Endothelial cell of umbilical vein (primary cell): Measurements from ENCODE around the gene TNS2.
A peak's percentile ranks its signal among the peaks of the same experiment; 100 is the strongest.

ENCODE experiments used
- CTCF ChIP-seq, 2 donors: IDR thresholded peaks; 1 replicate in 1 of 2; 2 replicates in 1 of 2; pipeline ENCODE4 v1.5.1; 2011; ENCODE audit warnings: low read length in 2 of 2, mild to moderate bottlenecking in 2 of 2, moderate library complexity in 2 of 2, control low read depth in 1 of 2, inconsistent platforms in 1 of 2, low read depth in 1 of 2; ENCODE audit not compliant: insufficient read depth in 1 of 2; ENCODE audit errors: extremely low read depth in 1 of 2
- FOS ChIP-seq: IDR thresholded peaks from 2 replicates; pipeline ENCODE4 v1.6.1; 2011; ENCODE audit warnings: mild to moderate bottlenecking, low read length, moderate library complexity, borderline replicate concordance; ENCODE audit not compliant: insufficient read depth
- JUN ChIP-seq: IDR thresholded peaks from 2 replicates; pipeline ENCODE4 v1.6.1; 2011; ENCODE audit warnings: borderline replicate concordance, low read depth; ENCODE audit not compliant: insufficient read length, insufficient read depth
- POLR2A ChIP-seq: IDR thresholded peaks from 2 replicates; pipeline ENCODE4 v1.6.1; 2012; ENCODE audit warnings: low read depth, mild to moderate bottlenecking, control low read depth, low read length

GRCh38 chr12:53006810-53007309 is 43.0 kb upstream of the TNS2 start:
- TF ChIP-seq CTCF (IDR thresholded peaks at IDR 0.05; ENCODE audit: extremely low read depth in 1 of 2, insufficient read depth in 1 of 2, low read depth in 1 of 2, low read length in 2 of 2) (no peak), POLR2A (peak; percentile 28), FOS (no peak), JUN (no peak)
